Hematopoietic multipotent progenitor cell treated with erythropoietin and hydrocortisone succinate and interleukin-3 and kit ligand, for 17 days (in vitro differentiated cells): ENCODE data around the gene COA4.

Experiments used
- DNase-seq: peaks from one replicate; pipeline ENCODE4 v3.0.0-alpha.2; 2015; ENCODE audit warnings: low spot score

COA4 gene

DNA sequence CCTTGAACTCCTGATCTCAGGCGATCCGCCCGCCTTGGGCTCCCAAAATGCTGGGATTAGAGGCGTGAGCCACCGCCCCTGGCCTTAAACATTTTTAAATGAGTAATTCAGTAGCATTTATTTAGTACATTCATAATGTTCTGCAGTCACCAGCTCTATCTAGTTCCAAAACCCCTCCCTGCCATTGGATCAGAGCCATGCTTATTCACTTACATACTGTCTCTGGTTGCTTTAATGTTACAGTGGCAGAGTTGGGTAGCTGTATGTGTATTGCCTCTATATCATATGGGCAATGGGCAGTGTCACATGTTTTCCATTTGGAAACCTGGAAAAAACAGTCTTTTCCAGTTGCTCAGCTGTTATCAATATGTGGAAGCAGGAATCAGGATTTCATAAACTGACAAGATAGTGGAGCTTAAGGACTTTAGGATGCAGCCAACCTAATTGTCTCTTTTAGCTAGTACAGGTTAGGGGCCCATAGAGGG lies 10.5 kb downstream of the COA4 start:
- DNase-seq = no peak

DNA sequence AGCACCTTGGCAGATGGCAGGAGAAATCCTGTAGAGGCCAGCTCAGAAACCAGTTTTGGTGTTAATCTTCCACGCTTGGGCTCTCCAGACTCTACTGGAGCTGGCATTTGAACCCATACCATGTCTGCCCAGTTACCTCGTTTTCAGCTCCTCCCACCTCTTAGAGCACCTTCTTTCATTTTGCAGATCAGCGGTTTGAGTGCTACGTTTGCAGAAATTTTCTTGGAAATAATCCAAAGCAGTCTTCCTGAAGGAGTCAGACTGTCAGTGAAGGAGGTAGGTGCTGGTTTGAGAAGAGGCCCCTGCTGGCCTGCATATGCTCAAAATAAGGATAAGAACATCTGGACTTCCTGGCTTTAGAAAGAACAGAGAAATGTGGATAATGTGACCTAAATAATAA lies 13.7 kb downstream of the COA4 start:
- DNase-seq = no peak

DNA sequence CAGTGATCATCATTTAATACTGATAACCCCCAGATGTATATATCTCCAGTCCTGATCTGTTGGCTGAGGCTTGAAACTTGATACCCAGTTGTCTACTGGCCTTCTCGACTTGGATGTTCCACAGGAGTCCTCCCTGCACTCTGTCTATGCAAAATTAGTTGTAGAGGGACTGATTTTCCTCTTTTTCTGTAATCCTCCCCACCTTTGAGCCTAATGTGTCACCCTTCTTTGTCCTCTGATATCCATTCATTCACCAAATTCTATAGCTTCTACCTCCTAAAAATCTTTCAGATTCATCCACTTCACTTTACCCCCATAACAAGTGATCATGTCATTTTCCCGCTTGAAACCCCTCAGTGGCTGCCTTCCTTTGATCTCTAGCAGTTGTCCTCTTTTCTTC lies 16.4 kb downstream of the COA4 start:
- DNase-seq = no peak

DNA sequence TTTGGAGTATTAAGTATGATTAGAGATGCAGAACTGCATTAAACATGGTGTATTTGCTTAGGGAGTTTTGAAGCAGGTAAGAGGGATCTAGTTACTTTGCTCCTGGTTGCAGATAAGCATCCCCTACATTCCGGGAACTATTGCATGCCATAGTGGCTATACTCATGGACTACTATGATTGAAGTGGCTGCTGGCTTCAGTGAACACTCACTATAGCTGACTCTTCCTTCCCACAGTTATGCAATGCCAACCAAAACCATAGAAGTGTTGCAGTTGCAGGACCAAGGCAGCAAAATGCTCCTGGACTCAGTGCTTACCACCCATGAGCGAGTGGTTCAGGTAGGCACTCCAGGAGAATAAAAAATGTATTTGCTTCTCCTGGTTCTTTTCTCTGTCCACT lies 17.0 kb downstream of the COA4 start:
- no peak for DNase-seq

DNA sequence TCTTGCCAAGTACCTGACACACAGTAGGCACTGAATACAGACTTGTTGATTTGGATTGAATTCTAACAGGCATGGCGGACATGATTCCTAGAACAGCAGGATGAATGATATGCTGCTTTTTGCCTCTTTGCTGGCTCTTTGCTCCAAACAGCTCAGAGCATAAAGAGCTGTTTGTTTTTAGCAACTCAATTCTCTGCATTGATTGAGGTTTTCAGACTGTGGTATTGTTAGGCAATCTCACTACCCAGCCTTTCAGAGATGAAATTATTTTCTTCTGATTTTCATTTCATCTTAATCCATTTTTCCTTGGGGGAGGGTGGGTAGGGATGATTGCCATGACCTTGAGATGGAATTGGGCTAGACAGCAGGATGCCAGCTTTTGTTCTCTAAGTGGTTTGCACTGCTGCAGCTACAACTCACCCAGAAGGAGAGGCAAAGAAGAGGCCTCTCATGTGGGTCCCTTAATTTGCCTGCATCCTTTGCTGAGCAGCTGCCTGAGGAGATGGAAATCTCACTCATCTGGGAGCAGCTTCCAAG lies 20.5 kb downstream of the COA4 start:
- no peak for DNase-seq

DNA sequence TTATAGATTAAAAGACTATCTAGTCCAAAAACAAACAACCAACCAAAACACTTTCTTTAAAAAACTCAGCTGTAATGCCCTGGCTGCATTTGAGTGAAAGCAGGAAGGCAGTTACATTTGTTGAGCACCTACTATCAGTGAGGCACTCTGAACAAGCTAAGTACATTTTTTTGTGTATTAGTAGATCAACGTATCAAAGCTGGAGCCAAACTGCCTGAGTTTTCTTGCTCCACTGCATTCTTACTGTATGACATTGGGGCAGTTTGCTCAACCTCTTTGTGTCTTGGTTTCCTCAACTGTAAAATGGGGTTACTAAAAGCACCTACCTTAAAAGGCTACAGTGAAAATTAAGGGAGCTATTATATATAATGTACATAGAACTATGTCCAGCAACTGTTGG lies 22.0 kb downstream of the COA4 start:
- DNase-seq = no peak

DNA sequence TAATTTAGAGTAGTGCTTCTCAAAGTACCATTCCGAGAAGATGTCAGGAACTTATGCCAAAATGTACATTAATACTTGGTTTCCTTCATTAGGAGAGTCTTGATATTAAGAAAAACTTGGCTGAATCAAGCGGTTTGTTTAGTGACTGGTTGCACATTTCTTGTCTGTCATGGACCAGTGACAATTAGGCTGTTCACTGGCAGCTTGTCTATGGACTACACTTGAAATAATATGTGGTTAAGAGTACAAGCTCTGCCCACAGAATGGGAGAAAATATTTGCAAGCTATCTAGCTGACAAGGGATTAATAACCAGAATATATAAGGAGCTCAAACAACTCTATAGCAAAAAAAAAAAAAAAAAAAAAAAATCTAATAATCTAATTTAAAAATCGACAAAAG lies 24.6 kb downstream of the COA4 start:
- no peak for DNase-seq

DNA sequence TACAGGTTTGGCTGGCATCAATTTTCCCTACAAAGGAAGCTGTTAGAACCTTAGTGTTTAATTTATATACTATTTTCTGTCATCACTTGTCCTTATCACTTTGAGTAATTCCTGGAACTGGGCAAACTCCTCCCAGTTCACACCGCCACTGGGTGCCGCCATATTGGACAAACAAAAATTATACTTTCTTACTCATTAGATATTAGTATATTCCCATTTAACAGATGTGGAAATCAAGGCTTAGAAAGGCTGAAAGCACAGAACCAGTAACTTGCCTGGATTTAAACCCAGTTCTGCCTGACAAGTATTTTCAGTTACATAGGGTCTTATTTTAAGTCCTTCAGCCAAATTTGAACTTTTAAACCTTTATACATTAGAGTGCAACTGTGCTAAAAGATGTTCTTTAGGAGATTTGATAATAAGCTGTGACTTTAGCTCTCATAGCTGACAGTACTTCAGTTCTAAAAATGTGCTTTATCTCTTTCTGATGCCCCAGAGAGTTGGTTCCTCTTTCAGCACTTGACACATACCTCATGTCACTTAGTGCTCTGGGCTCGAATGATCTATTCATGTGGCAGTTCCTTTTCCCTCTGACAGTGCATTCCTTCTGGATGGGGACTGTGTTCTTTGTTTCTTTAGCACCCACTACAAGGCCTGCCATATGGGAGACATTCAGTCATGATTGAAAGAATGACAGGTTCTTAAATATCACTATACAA lies 25.4 kb downstream of the COA4 start:
- DNase-seq = no peak

DNA sequence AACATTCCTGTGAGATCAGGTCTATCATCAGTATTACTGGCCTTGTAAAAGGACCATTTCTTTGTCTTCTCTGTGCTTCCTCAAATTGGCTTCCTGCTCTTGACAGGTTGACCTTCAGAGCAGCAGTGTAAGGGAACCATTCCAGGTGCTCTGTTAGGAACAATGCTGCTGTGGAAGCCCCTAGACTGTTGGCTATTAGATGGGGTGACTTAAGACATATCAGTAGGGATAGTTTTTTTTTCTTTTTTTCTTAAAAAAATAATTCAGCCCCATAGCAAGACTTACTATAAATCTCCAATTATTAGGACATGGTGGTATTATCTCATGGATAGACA lies 37.6 kb downstream of the COA4 start:
- no peak for DNase-seq

DNA sequence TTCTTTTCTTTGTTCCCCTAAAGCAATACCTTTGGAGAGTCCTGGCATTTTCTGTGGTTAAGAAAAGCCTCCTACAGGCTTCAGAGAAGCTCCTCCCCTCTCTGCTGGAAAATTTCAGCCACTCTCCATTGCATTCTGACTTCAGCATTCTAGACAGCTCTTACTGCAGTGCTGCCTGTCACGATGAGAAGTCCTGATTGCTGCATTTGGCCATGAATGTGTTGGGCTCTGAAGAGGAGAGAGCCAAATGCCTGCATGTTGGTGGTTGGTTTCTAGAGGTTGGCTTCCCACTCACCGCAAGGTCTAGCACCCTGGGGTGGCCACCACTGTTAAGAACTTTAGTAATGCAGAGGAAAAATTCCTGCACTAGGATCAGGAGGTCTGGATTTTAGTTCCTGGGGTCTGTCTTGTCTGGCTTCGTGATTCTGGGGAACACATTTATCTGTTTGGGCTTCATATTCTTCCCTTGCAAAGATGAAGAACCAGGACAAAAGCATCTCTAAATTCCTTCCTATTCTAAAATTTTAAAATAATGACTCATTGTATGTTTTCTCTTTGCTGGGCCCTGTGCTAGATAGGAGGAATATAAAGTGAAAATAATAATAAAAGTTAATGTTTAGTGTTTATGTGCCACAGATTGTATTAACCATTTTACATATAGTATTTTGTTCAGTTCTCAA lies 38.1 kb downstream of the COA4 start:
- no peak for DNase-seq

DNA sequence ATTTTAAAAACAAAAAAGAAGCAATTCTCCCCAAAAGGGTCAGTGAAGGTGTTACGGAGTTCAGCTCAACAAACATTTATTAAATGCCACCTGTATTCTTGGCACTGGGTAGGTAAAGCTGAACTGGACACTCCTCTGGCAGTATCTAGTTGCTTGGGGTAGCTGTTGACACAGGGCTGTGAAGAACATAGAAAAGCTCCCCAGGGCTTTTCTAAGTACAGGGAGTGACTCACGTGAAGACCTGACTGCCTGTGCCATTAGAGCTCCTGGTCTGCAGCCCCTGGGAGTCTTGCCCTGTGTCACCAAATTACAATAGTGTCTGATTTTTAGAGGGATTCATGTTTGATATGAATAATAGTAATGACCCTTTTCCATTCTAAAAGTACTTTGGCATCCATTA lies 43.6 kb downstream of the COA4 start:
- no peak for DNase-seq

DNA sequence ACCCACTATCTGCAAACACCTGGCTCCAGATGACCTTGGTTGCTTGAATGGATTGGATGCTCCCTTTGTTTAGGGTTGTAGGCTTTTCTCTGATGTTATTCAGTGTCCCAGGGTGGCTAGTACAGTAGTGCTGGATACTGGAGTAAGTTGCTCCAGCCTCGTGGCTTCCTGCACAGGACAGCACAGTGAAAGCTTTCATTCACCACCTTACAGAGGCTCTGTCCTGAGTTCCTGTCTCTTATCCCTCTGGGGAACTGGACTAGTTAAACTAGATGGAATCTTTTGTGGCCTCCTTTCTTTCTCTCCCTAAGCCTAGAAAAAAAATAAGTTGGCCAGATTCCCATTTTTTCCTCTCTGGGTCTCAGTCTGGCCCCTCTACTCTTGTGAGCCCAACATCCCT lies 46.4 kb downstream of the COA4 start:
- no peak for DNase-seq
